ENCODE measurements around the gene MTA3. TPM values are rescaled to one million over a fixed set of nuclear protein-coding genes. Genes with fewer than 3 reads are reported as not detected.
A peak's percentile ranks its signal among the peaks of the same experiment; 100 is the strongest.

The MTA3 gene
- total RNA-seq (41.9 and 52.2 TPM in 2 replicates), polyA plus RNA-seq (52.9 and 80.5 TPM in 2 replicates)

DNA sequence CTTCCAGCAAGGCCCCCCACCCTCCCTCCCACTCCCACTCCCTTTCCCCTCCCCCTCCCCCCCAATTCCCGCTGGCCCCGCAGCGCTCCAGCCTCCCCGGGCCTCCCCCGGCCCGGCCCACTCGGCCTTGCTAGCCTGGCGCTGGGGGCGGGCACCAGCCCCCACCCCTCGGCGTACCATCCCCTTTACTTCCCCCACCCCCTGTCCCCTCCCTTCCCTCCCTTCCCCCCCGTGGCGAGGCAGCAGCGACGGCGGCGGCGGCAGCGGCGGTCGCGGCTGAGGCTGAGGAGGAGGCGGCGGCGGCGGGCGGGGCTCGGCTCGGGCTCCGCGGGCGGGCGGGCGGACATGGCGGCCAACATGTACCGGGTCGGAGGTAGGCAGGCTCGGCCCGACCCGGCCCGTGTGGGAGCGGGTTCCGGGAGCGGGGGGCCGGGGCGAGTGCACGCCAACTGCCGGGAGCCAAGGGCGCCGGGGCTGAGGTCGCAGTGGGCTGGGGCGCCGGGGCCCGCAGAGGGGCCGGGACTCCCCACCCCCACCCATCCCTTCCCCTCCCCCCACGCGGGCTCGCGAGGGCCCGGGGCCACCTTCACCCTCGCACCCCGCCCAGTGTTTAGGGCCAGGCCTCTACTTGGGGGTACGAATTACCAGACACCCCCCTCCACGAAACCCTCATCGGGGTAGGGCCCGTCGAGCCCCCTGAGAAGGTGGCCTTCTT, at the start of gene MTA3:
Gene MTA3, plus strand, starts transcription at position 232 of the 715 bp plus-strand sequence. Its CDS starts 114 bp downstream, at position 346.
- Histone ChIP-seq H3K36me3 (peaks cover 2% of the 10 kb centered on the region), H3K27ac (peak within 1 kb of the TSS; percentile 93)
- peak; percentile 60 to 77 for DNase-seq (ENCODE audit: low read depth in 1 of 2, low spot score in 1 of 2)

GRCh38 chr2:42519624-42520023, 48.8 kb upstream of the MTA3 start:
- no peak for DNase-seq (ENCODE audit: low read depth in 1 of 2, low spot score in 1 of 2)
- Histone ChIP-seq H3K27ac (no peak overlapping the region), H3K27me3 (no peaks in the 10 kb centered on the region), H3K36me3 (no peaks in the 10 kb centered on the region), H3K4me1 (ENCODE audit: low read depth) (no peaks in the 10 kb centered on the region), H3K9me3 (ENCODE audit: low read depth) (no peaks in the 10 kb centered on the region), H3K4me3 (no peak overlapping the region)
- TF ChIP-seq, protein P1, sequence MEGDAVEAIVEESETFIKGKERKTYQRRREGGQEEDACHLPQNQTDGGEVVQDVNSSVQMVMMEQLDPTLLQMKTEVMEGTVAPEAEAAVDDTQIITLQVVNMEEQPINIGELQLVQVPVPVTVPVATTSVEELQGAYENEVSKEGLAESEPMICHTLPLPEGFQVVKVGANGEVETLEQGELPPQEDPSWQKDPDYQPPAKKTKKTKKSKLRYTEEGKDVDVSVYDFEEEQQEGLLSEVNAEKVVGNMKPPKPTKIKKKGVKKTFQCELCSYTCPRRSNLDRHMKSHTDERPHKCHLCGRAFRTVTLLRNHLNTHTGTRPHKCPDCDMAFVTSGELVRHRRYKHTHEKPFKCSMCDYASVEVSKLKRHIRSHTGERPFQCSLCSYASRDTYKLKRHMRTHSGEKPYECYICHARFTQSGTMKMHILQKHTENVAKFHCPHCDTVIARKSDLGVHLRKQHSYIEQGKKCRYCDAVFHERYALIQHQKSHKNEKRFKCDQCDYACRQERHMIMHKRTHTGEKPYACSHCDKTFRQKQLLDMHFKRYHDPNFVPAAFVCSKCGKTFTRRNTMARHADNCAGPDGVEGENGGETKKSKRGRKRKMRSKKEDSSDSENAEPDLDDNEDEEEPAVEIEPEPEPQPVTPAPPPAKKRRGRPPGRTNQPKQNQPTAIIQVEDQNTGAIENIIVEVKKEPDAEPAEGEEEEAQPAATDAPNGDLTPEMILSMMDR (IDR thresholded peaks at IDR 0.05; ENCODE audit: low read depth, low read length), result no peak

More for the DNA sequence above, at the start of gene MTA3:
- H3K4me3 ChIP-seq, result peak within 1 kb of the TSS; percentile 99
- no peaks in the 10 kb centered on the region for H3K27me3 ChIP-seq
- TF ChIP-seq, protein P1 (IDR thresholded peaks at IDR 0.05; ENCODE audit: low read depth, low read length), result no peak
- H3K4me1 ChIP-seq (ENCODE audit: low read depth), result peaks cover 10% of the 10 kb centered on the region
- no peaks in the 10 kb centered on the region for H3K9me3 ChIP-seq (ENCODE audit: low read depth)

GRCh38 chr2:42522035-42522434, 46.4 kb upstream of the MTA3 start:
- H3K27ac ChIP-seq, result no peak overlapping the region
- no peaks in the 10 kb centered on the region for H3K4me1 ChIP-seq (ENCODE audit: low read depth)
- TF ChIP-seq, protein P1 (IDR thresholded peaks at IDR 0.05; ENCODE audit: low read depth, low read length), result no peak
- no peak for DNase-seq (ENCODE audit: low read depth in 1 of 2, low spot score in 1 of 2)
- H3K4me3 ChIP-seq, result no peak overlapping the region
- no peaks in the 10 kb centered on the region for H3K36me3 ChIP-seq
- H3K9me3 ChIP-seq (ENCODE audit: low read depth), result no peaks in the 10 kb centered on the region
- no peaks in the 10 kb centered on the region for H3K27me3 ChIP-seq

- H3K27ac ChIP-seq, result no peak overlapping the region
- TF ChIP-seq, protein P1 (IDR thresholded peaks at IDR 0.05; ENCODE audit: low read depth, low read length), result no peak
- H3K4me1 ChIP-seq (ENCODE audit: low read depth), result no peaks in the 10 kb centered on the region
- H3K4me3 ChIP-seq, result no peak overlapping the region
- DNase-seq (ENCODE audit: low read depth in 1 of 2, low spot score in 1 of 2), result peak in 1 of 2 donors; percentile 6
- no peaks in the 10 kb centered on the region for H3K9me3 ChIP-seq (ENCODE audit: low read depth)
- H3K36me3 ChIP-seq, result no peaks in the 10 kb centered on the region
- H3K27me3 ChIP-seq, result no peaks in the 10 kb centered on the region
These were observed 45.1 kb upstream of the MTA3 start for GRCh38 chr2:42523341-42523740.

GRCh38 chr2:42532397-42532796, 36.0 kb upstream of the MTA3 start:
- no peak overlapping the region for H3K27ac ChIP-seq
- no peak for DNase-seq (ENCODE audit: low read depth in 1 of 2, low spot score in 1 of 2)
- H3K4me1 ChIP-seq (ENCODE audit: low read depth), result no peaks in the 10 kb centered on the region
- no peaks in the 10 kb centered on the region for H3K36me3 ChIP-seq
- H3K27me3 ChIP-seq, result no peaks in the 10 kb centered on the region
- H3K9me3 ChIP-seq (ENCODE audit: low read depth), result no peaks in the 10 kb centered on the region
- TF ChIP-seq, protein P1 (IDR thresholded peaks at IDR 0.05; ENCODE audit: low read depth, low read length), result no peak
- H3K4me3 ChIP-seq, result no peak overlapping the region
